Activated CD8-positive, alpha-beta T cell treated with anti-CD3 and anti-CD28 coated beads, Interleukin-2, amount 10 ng/mL, durations not matched to agents 7 days and 5 days (primary cell): ENCODE results near the gene IRF3. TPM values are rescaled to one million over a fixed set of nuclear protein-coding genes. Genes with fewer than 3 reads are reported as not detected.

Experiments used
- ATAC-seq: fragments of 150-1000 bp; cut with Tn5 transposase; one replicate; pipeline ENCODE4 v1.10.0; 2021; ENCODE audit warnings: moderate library complexity
- CTCF ChIA-PET: fragments of 350-600 bp; sonication (Branson Sonifier 250); formaldehyde crosslinking; loops from one replicate; lab custom pipeline; 2021; ENCODE audit warnings: antibody characterized with exemption; lab: Charles Lee
- POLR2A ChIA-PET: fragments of 350-600 bp; sonication (Branson Sonifier 250); formaldehyde crosslinking; loops from one replicate; lab custom pipeline; 2021; ENCODE audit warnings: antibody characterized with exemption; lab: Charles Lee
- DNase-seq: peaks from one replicate; pipeline ENCODE4 v3.0.0-alpha.2; 2020
- H3K27ac Mint-ChIP-seq: one replicate; pipeline ENCODE4 v1.8.0; 2021; ENCODE audit warnings: mild to moderate bottlenecking, mixed read lengths
- H3K27me3 Mint-ChIP-seq: one replicate; pipeline ENCODE4 v1.8.0; 2021; ENCODE audit warnings: low read depth, mixed read lengths
- H3K36me3 Mint-ChIP-seq: one replicate; pipeline ENCODE4 v1.8.0; 2021; ENCODE audit warnings: low read depth, mixed read lengths
- H3K4me1 Mint-ChIP-seq: one replicate; pipeline ENCODE4 v1.8.0; 2021; ENCODE audit warnings: low read depth, mixed read lengths
- H3K4me3 Mint-ChIP-seq: one replicate; pipeline ENCODE4 v1.8.0; 2021; ENCODE audit warnings: mild to moderate bottlenecking, mixed read lengths
- H3K9me3 Mint-ChIP-seq: one replicate; pipeline ENCODE4 v1.8.0; 2022; ENCODE audit warnings: mixed read lengths; ENCODE audit not compliant: insufficient read depth
- total RNA-seq, 2 experiments: library from RNA; stranded (reverse); gene quantifications; one replicate each; pipeline ENCODE4 v1.2.3, GENCODE V29; 2021

Gene IRF3
- total RNA-seq, 2 experiments from 2014 or later, result 133 to 137 TPM

DNA sequence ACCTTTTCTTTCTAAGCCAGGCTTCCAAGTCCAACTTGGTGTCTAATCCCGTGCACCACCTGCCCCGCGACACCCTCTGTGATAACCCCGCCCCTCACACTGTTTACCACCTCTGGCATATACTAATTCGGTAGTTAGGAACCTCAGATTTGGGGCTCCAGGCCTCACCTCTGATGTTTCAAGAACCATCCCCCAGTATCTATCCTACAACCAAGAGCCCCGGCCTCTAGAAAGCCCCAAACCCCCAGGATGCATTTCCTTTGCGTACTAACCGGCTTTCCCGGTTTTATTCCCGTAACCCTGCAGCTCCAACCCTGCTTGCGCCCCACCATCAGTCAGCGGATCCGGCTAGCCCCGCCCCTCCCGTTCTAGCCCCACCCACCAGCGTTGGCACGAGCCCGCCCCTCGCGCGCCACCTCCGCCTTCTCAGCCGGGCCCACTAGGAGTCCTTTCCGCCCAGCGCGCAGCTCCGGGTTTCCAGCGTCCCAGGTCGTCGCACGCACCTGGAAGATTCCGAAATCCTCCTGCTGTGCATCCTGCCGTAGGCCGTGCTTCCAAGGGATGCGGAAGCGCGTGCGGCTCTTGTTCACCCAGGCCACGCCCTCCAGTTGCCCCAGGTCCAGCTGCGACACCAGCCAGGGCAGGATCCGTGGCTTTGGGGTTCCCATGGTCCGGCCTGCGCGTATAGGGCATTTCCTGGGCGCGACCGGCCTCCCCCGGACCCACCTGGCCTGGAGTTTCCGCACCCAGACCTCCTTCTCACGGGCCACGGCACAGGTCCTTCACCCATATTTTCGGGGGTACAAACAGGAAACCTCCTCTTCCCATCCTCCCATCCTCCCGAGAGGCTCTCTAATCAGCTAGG, 1.3 kb downstream of the IRF3 start:
- peaks cover 55% of the 10 kb centered on the region for H3K36me3 Mint-ChIP-seq
- DNase-seq, result peak; percentile 93
- peaks cover 35% of the 10 kb centered on the region for H3K4me1 Mint-ChIP-seq
- ChIA-PET POLR2A (interaction anchor here (0.9 to 4.3 kb wide), 7 partner anchors 8 to 84 kb away, joined by 3 to 38 read pairs (median 5); partner anchors contain the start of genes NOSIP, PRMT1, PRR12 and PRRG2), CTCF (interaction anchor here (0.7 to 3.2 kb wide), 7 partner anchors 8 to 212 kb away, joined by 3 to 33 read pairs (median 3); partner anchors contain the start of genes ALDH16A1, PRMT1 and SCAF1)
- H3K4me3 Mint-ChIP-seq, result peak overlapping the region; percentile 94
- H3K9me3 Mint-ChIP-seq, result no peaks in the 10 kb centered on the region
- H3K27ac Mint-ChIP-seq, result peak overlapping the region; percentile 92
- ATAC-seq, result peak; percentile 68
- H3K27me3 Mint-ChIP-seq, result no peaks in the 10 kb centered on the region

- Mint-ChIP-seq H3K27me3 (no peaks in the 10 kb centered on the region), H3K36me3 (peaks cover 57% of the 10 kb centered on the region), H3K4me3 (peak overlapping the region; percentile 94), H3K4me1 (peaks cover 35% of the 10 kb centered on the region), H3K27ac (peak overlapping the region; percentile 92), H3K9me3 (no peaks in the 10 kb centered on the region)
- DNase-seq (no peak), ATAC-seq (no peak)
- ChIA-PET POLR2A (interaction anchor here (1.5 to 4.3 kb wide), 3 partner anchors 8 to 21 kb away, joined by 8 to 38 read pairs (median 24); partner anchors contain the start of genes PRMT1, RRAS and SCAF1), CTCF (interaction anchor here (0.7 to 3.2 kb wide), 4 partner anchors 14 to 210 kb away, joined by 3 to 33 read pairs (median 7); partner anchors contain the start of genes ALDH16A1, PRMT1 and SCAF1)
Measured at GRCh38 chr19:49663224-49663623, 2.4 kb downstream of the IRF3 start.

DNA sequence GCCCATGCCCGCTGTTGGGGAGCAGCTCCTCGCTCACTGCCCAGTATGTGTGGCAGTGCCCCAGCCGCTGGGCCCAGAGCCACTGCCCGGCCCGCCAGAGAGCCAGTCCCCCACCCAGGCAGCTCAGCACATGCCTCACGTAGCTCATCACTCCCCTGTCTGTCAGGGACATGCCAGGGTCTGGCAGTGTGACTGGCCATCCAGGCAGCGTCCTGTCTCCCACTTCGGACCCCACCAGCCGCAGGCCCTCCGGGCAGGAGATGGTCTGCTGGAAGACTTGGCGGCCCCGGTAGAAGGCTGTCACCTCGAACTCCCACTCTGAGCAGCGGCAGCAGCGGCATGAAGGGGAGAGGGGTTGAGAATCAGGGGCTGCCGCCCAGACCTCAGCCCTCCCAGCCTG, 3.6 kb downstream of the IRF3 start:
- H3K9me3 Mint-ChIP-seq, result no peaks in the 10 kb centered on the region
- no peak overlapping the region for H3K4me3 Mint-ChIP-seq
- DNase-seq (no peak), ATAC-seq (no peak)
- peaks cover 30% of the 10 kb centered on the region for H3K4me1 Mint-ChIP-seq
- ChIA-PET POLR2A (no interaction called here), CTCF (no interaction called here)
- peaks cover 57% of the 10 kb centered on the region for H3K36me3 Mint-ChIP-seq
- no peak overlapping the region for H3K27ac Mint-ChIP-seq
- no peaks in the 10 kb centered on the region for H3K27me3 Mint-ChIP-seq

DNA sequence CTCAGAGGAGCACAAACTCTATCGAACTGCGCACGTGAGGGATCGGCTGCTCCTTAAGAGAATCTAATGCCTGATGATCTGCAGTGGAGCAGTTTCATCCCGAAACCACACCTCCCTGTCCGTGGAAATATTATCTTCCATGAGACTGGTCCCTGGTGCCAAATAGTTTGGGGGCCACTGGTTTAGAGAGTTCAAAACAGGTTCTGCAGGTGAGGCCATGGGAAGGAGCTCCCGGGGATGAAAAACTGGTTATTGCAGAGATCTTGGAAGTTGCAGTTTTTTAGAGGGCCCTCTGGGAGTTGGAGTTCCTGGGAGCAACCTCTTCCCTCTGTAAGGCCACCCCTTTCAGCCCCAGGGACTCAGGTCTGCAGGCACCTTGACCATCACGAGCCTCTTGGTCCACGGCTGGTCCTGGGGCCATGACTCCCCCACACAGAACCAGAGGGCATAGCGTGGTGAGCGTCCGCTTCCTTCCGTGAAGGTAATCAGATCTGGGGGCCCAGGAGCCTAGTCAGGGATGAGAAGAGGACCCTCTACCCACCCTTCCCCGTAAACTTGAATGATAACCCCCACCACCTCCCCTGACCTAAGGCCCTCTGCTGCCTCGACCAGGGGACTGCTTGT, 5.2 kb downstream of the IRF3 start:
- H3K27ac Mint-ChIP-seq, result no peak overlapping the region
- peaks cover 23% of the 10 kb centered on the region for H3K4me1 Mint-ChIP-seq
- DNase-seq (no peak), ATAC-seq (no peak)
- H3K27me3 Mint-ChIP-seq, result no peaks in the 10 kb centered on the region
- no peak overlapping the region for H3K4me3 Mint-ChIP-seq
- H3K36me3 Mint-ChIP-seq, result peaks cover 66% of the 10 kb centered on the region
- CTCF ChIA-PET, result no interaction called here
- POLR2A ChIA-PET, result interaction anchor here (1.1 kb wide), 2 partner anchors 11 to 15 kb away, joined by 3 to 4 read pairs; no protein-coding TSS in a partner anchor
- no peaks in the 10 kb centered on the region for H3K9me3 Mint-ChIP-seq

GRCh38 chr19:49658566-49659442, 6.9 kb downstream of the IRF3 start:
- Mint-ChIP-seq H3K9me3 (no peaks in the 10 kb centered on the region), H3K27me3 (no peaks in the 10 kb centered on the region), H3K4me1 (peaks cover 17% of the 10 kb centered on the region), H3K4me3 (no peak overlapping the region), H3K27ac (no peak overlapping the region), H3K36me3 (peaks cover 68% of the 10 kb centered on the region)
- CTCF ChIA-PET, result no interaction called here
- POLR2A ChIA-PET, result interaction anchor here (1.2 kb wide), 1 partner anchor 18 kb away, joined by 4 read pairs; no protein-coding TSS in a partner anchor
- DNase-seq (no peak), ATAC-seq (no peak)

GRCh38 chr19:49658139-49658517, 7.5 kb downstream of the IRF3 start:
- no peak for ATAC-seq
- no peak for DNase-seq
- no peak overlapping the region for H3K4me3 Mint-ChIP-seq
- no peak overlapping the region for H3K27ac Mint-ChIP-seq
- H3K4me1 Mint-ChIP-seq, result peaks cover 10% of the 10 kb centered on the region
- no peaks in the 10 kb centered on the region for H3K27me3 Mint-ChIP-seq
- POLR2A ChIA-PET, result no interaction called here
- CTCF ChIA-PET, result no interaction called here
- peaks cover 66% of the 10 kb centered on the region for H3K36me3 Mint-ChIP-seq
- no peaks in the 10 kb centered on the region for H3K9me3 Mint-ChIP-seq

GRCh38 chr19:49657493-49658138, 8.0 kb downstream of the IRF3 start:
- ChIA-PET CTCF (no interaction called here), POLR2A (interaction anchor here (0.9 to 1.9 kb wide), 2 partner anchors 8 to 14 kb away, joined by 3 to 5 read pairs; partner anchors contain the start of genes BCL2L12 and IRF3)
- no peak for ATAC-seq
- no peaks in the 10 kb centered on the region for H3K9me3 Mint-ChIP-seq
- no peaks in the 10 kb centered on the region for H3K27me3 Mint-ChIP-seq
- H3K4me1 Mint-ChIP-seq, result peaks cover 5% of the 10 kb centered on the region
- DNase-seq, result no peak
- no peak overlapping the region for H3K4me3 Mint-ChIP-seq
- peaks cover 65% of the 10 kb centered on the region for H3K36me3 Mint-ChIP-seq
- no peak overlapping the region for H3K27ac Mint-ChIP-seq

DNA sequence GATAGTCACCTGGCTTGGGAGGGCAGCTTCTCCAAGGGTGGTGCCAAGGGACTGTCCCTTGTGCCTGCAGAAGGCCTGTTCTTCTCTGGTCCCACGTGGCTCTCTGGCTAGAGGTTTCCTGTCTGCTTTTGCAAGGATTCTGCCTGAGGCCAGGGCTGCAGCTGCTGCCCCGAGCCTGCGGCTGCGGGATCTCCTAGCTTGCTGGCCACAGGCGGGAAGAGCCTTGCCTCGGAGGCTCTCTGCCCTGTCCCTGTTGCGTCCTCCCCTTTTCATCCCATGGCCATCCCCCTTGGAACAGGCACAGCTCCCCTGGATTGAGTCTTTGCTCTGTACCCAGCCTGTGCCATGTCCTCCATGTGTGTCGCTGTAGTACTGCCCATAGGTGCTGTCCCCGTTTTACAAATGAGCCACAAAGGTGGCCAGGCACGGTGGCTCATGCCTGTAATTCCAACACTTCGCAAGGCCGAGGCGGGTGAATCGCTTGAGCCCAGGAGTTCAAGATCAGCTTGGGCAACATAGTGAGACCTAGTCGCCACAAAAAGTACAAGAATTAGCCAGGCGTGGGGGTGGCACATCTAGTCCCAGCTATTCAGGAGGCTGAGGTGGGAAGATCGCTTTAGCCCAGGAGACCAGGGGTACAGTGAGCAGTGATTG, 9.1 kb downstream of the IRF3 start:
- peaks cover 56% of the 10 kb centered on the region for H3K36me3 Mint-ChIP-seq
- peaks cover 3% of the 10 kb centered on the region for H3K4me1 Mint-ChIP-seq
- ChIA-PET CTCF (interaction anchor here (1.2 to 1.6 kb wide), 2 partner anchors 8 to 16 kb away, joined by 3 to 5 read pairs; no protein-coding TSS in a partner anchor), POLR2A (interaction anchor here (0.9 to 1.9 kb wide), 4 partner anchors 7 to 15 kb away, joined by 3 to 8 read pairs (median 4); partner anchors contain the start of genes BCL2L12, IRF3 and SCAF1)
- no peak overlapping the region for H3K4me3 Mint-ChIP-seq
- DNase-seq (no peak), ATAC-seq (no peak)
- no peaks in the 10 kb centered on the region for H3K9me3 Mint-ChIP-seq
- H3K27me3 Mint-ChIP-seq, result no peaks in the 10 kb centered on the region
- H3K27ac Mint-ChIP-seq, result no peak overlapping the region

- ATAC-seq (no peak), DNase-seq (no peak)
- H3K36me3 Mint-ChIP-seq, result peaks cover 52% of the 10 kb centered on the region
- H3K9me3 Mint-ChIP-seq, result no peaks in the 10 kb centered on the region
- POLR2A ChIA-PET, result interaction anchor here (0.9 to 1.9 kb wide), 3 partner anchors 8 to 14 kb away, joined by 4 to 8 read pairs (median 5); partner anchors contain the start of genes BCL2L12, IRF3 and SCAF1
- peaks cover 3% of the 10 kb centered on the region for H3K4me1 Mint-ChIP-seq
- H3K27ac Mint-ChIP-seq, result no peak overlapping the region
- CTCF ChIA-PET, result interaction anchor here (1.1 to 1.6 kb wide), 4 partner anchors 9 to 25 kb away, joined by 3 to 5 read pairs (median 3); no protein-coding TSS in a partner anchor
- no peak overlapping the region for H3K4me3 Mint-ChIP-seq
- H3K27me3 Mint-ChIP-seq, result no peaks in the 10 kb centered on the region
Measured at GRCh38 chr19:49655570-49656455, 9.8 kb downstream of the IRF3 start.
